ENCODE results near the gene TMEM45B. TPM values are rescaled to one million over a fixed set of nuclear protein-coding genes. Genes with fewer than 3 reads are reported as not detected.
"Not testable (repeated sequence)": the region's sequence is repeated elsewhere in the genome, so short reads cannot be mapped to it uniquely, and the experiment has no call there.

Gene TMEM45B
- total and polyA plus RNA-seq, 2 experiments from 2014 or later = 0.11 to 0.38 TPM

- H3K9me3 Mint-ChIP-seq = peaks cover 24% of the 10 kb centered on the region
- not testable (repeated sequence) for DNase-seq (ENCODE audit: low spot score); H3K4me1 ChIP-seq (ENCODE audit: insufficient read depth)
Observed at GRCh38 chr11:129800162-129800561, 15.5 kb upstream of the TMEM45B start.

GRCh38 chr11:129800655-129801054 lies 15.0 kb upstream of the TMEM45B start:
- H3K9me2 ChIP-seq (ENCODE audit: insufficient read depth) = no peaks in the 10 kb centered on the region
- Mint-ChIP-seq H3K9me3 (peaks cover 20% of the 10 kb centered on the region), H3K36me3 (ENCODE audit: low read depth) (peaks cover 5% of the 10 kb centered on the region), H3K27ac (no peak overlapping the region), H3K27me3 (ENCODE audit: insufficient read depth, low read depth, poor library complexity) (no peaks in the 10 kb centered on the region), H3K4me3 (no peak overlapping the region), H3K4me1 (peaks cover 4% of the 10 kb centered on the region; the same call in 2 of the 3 replicates)
- no peak for DNase-seq (ENCODE audit: low spot score)
- no peak overlapping the region for H3K4me2 ChIP-seq
- H3K27ac ChIP-seq (ENCODE audit: low read depth) = no peak overlapping the region
- H4K20me1 ChIP-seq (replicated peaks; ENCODE audit: insufficient read depth) = no peaks in the 10 kb centered on the region
- no peak overlapping the region for H2AFZ ChIP-seq
- H3K27me3 ChIP-seq (ENCODE audit: insufficient read depth) = no peaks in the 10 kb centered on the region
- no peaks in the 10 kb centered on the region for H3F3A ChIP-seq (replicated peaks; ENCODE audit: low read depth)
- TF ChIP-seq CREB1 (CRISPR knock-in tag; IDR thresholded peaks at IDR 0.05; ENCODE audit: low read depth) (no peak), ZNF114 (CRISPR knock-in tag; IDR thresholded peaks at IDR 0.05) (no peak), EZH2phosphoT487 (IDR thresholded peaks at IDR 0.05; ENCODE audit: unreplicated experiment) (no peak), CTCF (conservative IDR thresholded peaks at IDR 0.05; ENCODE audit: low read depth in 2 of 2) (no peak)
- TF ChIP-seq, protein P1, sequence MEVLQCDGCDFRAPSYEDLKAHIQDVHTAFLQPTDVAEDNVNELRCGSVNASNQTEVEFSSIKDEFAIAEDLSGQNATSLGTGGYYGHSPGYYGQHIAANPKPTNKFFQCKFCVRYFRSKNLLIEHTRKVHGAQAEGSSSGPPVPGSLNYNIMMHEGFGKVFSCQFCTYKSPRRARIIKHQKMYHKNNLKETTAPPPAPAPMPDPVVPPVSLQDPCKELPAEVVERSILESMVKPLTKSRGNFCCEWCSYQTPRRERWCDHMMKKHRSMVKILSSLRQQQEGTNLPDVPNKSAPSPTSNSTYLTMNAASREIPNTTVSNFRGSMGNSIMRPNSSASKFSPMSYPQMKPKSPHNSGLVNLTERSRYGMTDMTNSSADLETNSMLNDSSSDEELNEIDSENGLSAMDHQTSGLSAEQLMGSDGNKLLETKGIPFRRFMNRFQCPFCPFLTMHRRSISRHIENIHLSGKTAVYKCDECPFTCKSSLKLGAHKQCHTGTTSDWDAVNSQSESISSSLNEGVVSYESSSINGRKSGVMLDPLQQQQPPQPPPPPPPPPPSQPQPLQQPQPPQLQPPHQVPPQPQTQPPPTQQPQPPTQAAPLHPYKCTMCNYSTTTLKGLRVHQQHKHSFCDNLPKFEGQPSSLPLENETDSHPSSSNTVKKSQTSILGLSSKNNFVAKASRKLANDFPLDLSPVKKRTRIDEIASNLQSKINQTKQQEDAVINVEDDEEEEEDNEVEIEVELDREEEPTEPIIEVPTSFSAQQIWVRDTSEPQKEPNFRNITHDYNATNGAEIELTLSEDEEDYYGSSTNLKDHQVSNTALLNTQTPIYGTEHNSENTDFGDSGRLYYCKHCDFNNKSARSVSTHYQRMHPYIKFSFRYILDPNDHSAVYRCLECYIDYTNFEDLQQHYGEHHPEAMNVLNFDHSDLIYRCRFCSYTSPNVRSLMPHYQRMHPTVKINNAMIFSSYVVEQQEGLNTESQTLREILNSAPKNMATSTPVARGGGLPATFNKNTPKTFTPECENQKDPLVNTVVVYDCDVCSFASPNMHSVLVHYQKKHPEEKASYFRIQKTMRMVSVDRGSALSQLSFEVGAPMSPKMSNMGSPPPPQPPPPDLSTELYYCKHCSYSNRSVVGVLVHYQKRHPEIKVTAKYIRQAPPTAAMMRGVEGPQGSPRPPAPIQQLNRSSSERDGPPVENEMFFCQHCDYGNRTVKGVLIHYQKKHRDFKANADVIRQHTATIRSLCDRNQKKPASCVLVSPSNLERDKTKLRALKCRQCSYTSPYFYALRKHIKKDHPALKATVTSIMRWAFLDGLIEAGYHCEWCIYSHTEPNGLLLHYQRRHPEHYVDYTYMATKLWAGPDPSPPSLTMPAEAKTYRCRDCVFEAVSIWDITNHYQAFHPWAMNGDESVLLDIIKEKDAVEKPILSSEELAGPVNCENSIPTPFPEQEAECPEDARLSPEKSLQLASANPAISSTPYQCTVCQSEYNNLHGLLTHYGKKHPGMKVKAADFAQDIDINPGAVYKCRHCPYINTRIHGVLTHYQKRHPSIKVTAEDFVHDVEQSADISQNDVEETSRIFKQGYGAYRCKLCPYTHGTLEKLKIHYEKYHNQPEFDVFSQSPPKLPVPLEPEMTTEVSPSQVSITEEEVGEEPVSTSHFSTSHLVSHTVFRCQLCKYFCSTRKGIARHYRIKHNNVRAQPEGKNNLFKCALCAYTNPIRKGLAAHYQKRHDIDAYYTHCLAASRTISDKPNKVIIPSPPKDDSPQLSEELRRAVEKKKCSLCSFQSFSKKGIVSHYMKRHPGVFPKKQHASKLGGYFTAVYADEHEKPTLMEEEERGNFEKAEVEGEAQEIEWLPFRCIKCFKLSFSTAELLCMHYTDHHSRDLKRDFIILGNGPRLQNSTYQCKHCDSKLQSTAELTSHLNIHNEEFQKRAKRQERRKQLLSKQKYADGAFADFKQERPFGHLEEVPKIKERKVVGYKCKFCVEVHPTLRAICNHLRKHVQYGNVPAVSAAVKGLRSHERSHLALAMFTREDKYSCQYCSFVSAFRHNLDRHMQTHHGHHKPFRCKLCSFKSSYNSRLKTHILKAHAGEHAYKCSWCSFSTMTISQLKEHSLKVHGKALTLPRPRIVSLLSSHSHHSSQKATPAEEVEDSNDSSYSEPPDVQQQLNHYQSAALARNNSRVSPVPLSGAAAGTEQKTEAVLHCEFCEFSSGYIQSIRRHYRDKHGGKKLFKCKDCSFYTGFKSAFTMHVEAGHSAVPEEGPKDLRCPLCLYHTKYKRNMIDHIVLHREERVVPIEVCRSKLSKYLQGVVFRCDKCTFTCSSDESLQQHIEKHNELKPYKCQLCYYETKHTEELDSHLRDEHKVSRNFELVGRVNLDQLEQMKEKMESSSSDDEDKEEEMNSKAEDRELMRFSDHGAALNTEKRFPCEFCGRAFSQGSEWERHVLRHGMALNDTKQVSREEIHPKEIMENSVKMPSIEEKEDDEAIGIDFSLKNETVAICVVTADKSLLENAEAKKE (CRISPR knock-in tag; IDR thresholded peaks at IDR 0.05) = no peak
- TF ChIP-seq, protein P2, sequence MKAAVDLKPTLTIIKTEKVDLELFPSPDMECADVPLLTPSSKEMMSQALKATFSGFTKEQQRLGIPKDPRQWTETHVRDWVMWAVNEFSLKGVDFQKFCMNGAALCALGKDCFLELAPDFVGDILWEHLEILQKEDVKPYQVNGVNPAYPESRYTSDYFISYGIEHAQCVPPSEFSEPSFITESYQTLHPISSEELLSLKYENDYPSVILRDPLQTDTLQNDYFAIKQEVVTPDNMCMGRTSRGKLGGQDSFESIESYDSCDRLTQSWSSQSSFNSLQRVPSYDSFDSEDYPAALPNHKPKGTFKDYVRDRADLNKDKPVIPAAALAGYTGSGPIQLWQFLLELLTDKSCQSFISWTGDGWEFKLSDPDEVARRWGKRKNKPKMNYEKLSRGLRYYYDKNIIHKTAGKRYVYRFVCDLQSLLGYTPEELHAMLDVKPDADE (IDR thresholded peaks at IDR 0.05) = no peak
- H3K4me3 ChIP-seq = no peak overlapping the region
- no peak for ATAC-seq
- H3K36me3 ChIP-seq (ENCODE audit: insufficient read depth) = no peaks in the 10 kb centered on the region
- H3K79me2 ChIP-seq (replicated peaks; ENCODE audit: insufficient read depth) = no peaks in the 10 kb centered on the region
- no peaks in the 10 kb centered on the region for H3K4me1 ChIP-seq (ENCODE audit: insufficient read depth)

More at GRCh38 chr11:129800162-129800561, 15.5 kb upstream of the TMEM45B start:
- H3K4me2 ChIP-seq; H4K20me1 ChIP-seq (replicated peaks; ENCODE audit: insufficient read depth); H3K79me2 ChIP-seq (replicated peaks; ENCODE audit: insufficient read depth); H3K36me3 ChIP-seq (ENCODE audit: insufficient read depth); H3K27me3 Mint-ChIP-seq (ENCODE audit: insufficient read depth, low read depth, poor library complexity); H3K27ac Mint-ChIP-seq; H3K27me3 ChIP-seq (ENCODE audit: insufficient read depth); H3K27ac ChIP-seq (ENCODE audit: low read depth); H3K36me3 Mint-ChIP-seq (ENCODE audit: low read depth); H3F3A ChIP-seq (replicated peaks; ENCODE audit: low read depth); H3K9me2 ChIP-seq (ENCODE audit: insufficient read depth); H2AFZ ChIP-seq; H3K4me3 Mint-ChIP-seq; H3K4me1 Mint-ChIP-seq; H3K4me3 ChIP-seq; ATAC-seq: not testable (repeated sequence)

Data from GM23338 (cell line).